ENCODE results near the gene KIF18A.
"Not testable (repeated sequence)": the region's sequence is repeated elsewhere in the genome, so short reads cannot be mapped to it uniquely, and the experiment has no call there.

The KIF18A gene
- total RNA-seq = 3.6 reads per million, percentile 14 among the genes with 10 or more reads in this experiment

DNA sequence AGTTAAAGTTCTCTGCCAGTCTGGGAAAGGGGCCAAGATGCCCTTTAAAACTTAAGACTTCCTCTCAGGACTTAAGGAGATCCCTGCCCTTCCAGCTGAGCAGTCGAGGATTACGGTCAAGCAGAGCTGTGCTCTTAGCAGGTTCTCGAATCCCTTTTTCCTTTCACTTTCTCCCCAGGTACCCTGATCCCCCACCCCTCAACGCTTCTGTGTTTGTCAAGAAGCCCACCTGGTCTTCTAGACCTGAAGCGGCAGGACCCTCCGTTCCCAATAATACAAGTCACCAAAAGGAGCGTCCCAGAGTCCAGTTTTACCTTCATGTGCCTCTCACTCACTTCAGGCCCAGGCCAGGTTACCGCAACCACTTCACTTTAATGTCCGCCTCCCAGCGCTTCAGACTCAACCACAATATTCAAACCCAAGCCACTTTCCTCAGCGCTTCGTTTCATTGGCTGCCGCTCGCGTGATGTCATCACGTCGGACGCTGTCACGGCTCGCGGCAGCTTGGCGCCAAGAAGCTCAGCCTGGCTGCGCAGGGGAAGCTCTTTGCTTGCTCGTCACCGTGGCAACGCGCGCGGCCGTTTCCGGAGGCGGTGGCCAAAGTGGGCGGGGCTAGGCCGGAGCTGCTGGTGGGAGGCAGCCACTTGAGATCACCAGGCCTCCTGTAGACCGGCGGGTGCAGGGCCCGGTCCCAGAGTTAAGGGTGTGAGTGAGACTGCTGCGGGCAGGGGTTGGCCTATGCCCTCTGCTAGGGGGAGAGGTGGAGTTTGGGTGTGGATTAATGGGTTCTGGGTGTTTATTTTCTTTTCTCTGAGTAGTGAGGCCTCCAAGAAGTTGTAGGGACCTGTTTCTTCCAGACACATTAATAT lies at the start of gene KIF18A, which contains the start of gene METTL15:
TSS of gene KIF18A (minus strand) at position 407 of the 869 bp plus-strand sequence. CDS start 10,209 bp downstream, outside the sequence.
TSS of gene METTL15 (plus strand) at position 639 of the 869 bp plus-strand sequence. CDS start 4,947 bp downstream, outside the sequence.
- DNase-seq = peak; percentile 96

DNA sequence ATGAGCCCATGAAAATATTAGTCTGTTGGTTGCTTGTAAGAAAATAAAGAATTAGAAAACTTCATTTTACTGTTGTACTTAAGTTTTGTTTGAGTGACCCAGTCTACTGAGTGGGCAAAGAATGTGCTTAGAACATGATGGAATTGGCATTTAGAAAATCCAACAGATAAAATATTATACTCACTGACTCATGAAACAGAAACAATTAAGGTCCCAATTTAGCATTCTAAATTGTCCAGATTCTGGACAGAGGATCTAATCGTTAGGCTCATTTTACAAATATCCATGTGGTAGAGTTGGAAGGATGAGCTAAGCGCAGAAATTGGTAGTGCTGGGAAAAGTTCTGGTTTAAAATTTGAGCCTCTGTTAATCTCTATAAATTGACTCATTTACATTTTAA lies 45.6 kb upstream of the KIF18A start:
- DNase-seq = no peak

DNA sequence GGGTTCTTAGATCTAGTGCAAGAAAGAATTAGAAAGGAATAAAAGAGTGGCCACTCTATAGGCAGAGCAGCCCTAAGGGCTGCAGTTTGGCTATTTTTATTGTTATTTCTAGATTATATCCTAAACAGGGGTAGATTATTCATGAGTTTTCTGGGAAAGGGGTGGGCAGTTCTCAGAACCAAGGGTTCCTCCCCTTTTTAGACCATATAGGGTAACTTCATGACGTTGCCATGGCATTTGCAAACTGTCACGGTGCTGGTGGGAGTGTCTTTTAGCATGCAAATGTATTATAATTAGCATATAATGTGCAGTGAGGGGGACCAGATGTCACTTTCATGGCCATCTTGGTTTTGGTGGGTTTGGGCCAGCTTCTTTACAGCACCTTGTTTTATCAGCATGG lies 44.8 kb upstream of the KIF18A start:
- DNase-seq = no peak

DNA sequence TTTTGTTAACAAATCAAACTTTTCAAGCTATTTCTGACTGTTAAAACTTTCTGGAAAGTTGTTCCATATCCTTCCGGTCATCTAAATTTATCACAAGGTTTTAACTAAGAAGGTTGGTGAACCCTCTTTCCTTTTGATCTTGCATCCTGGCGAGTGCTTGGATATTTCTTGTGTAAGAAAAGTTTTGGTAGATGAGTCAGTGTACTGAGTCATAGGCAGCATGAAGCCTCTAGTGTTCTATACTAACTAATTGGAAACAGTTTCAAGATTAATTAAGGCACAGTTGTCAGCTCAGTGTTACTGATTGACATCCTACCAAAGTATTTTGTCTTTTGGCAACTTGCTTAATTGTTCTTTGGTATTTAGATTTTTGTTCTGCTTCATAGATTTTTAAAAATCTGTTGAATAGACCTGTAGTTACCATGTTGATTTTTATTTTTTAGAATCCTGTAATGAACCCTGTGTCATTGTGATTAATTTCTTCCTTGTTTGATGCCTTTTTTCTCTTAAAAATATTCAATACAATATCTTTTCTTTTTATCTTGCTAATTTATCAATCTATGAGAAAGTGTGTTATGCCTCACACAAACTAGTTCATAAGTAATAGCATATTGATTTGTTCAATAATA lies 38.3 kb upstream of the KIF18A start:
- DNase-seq = no peak

DNA sequence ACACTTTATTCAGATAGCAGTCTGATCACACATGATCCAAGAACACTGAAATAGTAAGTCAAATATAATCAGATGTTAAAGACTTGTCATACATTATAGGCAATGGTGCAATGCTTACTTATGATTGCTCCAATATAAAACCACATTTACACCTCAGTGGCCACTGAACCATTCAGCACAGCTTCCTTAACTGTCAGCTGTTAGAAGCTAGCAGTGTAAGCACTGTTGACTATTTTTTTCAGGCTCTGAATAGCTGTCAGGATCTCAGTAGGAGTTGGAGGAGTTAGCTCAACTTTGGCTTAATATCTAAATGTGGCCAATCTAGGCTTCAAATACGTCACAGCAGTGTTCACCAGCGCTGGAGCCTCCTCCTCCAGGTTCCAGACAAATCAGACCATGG lies 36.9 kb upstream of the KIF18A start:
- DNase-seq = no peak

DNA sequence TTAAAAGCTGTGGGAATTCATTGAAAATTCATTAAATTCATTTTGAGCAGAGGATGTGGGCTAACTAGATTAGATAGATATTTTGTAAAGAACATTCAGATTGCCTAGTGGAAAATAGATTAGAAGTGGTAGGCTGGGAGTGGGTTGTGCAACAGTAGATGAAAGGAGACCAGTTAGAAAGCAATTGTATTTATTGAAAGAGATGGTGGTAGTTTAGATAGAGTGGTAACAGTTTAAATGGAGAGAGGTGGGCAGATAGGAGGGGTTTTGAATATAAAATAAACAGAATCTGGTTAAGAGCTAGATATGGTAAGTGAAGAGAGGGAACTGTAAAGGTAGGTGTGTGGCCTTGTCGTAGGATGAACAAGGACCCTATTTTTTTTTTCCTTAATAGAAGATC lies 34.8 kb upstream of the KIF18A start:
- no peak for DNase-seq

DNA sequence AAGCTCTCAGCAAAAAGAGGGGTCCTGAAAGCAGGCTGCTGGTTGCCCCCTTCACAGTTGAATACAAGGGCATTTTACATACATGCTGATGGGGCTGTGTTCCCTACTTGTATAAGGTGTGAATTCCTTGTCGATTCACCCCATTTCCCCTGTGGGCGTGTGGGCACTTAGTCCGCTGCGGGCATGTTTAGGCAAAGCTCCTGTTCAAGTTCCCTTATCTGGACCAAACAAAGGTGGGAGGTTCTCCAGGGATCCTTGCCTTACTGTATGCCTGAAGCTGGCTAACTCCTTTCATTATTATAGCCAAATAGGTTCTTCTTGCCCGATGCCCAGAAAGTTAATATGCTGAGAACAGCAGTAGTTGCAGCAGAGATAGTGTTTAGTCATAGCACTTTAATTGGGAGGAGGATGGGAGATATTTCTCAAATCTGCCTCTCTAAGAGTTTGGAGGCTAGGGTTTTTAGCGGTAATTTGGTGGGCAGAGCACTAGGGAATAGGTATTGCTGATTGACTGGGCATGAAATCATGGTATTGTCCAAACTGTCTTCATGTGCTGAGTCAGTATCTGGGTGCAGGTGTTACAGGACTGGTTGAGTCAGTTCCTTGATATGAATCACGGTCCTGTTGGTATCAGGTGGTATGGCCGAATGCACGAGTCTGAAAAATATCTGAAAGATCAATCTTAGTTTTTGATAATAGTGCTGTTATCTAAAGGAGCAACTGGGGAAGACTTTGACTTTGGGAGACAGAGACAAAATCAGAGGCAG lies 32.9 kb upstream of the KIF18A start:
- DNase-seq = no peak

DNA sequence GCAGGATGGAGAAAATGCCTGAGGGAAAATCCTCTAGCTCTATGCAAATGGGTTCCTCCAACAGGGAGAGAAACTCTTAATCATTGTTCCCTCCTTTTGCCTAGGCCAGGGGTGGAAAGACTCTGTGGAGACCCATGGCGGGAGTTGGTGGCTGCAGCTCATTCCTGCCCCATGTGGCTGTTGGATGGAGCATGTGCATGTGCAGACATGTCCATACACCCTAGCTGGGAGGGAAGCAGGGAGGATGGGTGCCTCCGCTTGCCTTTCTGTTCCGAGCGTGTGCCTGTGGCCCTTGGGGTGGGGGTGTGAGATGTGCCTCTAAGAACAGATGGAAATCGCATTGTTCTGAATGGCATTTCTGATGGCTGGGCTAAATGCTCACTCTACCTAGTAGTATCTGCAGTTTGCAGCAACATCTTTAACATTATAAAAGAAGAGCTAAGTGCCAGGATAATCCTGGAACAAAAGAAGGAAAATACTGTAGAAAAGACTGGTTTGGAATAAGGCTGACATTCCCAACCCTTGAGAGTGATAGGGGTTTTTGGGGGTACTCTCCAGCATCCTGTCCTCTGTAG lies 32.0 kb upstream of the KIF18A start:
- DNase-seq = no peak

DNA sequence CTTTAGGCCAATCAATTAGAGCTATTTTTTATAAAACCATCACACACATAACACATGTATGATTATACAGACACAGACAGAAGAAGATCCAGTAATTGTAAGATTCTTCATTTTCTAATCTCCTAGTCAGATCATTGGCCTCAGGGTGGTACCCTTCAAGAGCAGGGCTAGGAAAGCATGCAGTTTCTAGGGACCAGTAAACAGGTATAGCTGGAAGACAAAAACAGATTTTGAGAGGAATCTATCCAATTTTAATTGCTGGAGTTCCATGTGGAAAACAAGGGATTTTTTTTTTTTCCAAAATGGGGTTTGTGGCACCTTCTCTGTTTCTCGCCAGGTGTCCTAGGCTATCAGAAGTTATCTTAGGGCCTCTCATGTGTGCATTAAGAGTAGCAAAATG lies 29.9 kb upstream of the KIF18A start:
- DNase-seq = no peak

DNA sequence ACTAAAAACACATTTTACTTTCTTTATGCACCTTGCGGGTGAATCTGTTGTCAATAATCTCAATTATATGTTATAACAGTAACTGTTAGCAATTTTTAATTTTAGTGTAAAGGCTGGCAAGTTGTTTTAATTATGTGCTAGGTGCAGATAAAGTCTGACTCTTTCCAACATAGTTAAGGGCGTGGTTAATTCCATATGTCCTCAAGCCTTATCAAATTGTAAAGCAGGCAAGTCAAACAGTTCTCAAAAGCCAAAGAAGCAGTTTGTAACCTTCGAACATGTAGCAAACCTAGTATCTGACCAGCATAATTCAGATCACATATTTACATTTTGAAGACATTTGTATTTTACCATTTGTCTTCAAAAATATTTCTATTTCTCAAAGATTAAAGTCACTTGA lies 29.4 kb upstream of the KIF18A start:
- DNase-seq = no peak

DNA sequence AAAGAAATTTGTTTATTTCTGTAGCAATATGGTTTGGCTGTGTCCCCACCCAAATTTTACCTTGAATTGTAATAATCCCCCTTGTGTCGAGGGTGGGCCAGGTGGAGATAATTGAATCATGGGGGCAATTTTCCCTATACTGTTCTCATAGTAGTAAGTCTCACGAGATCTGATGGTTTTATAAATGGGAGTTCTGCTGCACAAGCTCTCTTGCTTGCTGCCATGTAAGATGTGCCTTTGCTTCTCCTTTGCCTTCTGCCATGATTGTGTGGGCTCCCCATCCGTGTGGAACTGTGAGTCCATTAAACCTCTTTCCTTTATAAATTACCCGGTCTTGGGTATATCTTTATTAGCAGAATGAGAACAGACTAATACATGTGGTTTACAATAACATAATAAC lies 28.2 kb upstream of the KIF18A start:
- not testable (repeated sequence) for DNase-seq

DNA sequence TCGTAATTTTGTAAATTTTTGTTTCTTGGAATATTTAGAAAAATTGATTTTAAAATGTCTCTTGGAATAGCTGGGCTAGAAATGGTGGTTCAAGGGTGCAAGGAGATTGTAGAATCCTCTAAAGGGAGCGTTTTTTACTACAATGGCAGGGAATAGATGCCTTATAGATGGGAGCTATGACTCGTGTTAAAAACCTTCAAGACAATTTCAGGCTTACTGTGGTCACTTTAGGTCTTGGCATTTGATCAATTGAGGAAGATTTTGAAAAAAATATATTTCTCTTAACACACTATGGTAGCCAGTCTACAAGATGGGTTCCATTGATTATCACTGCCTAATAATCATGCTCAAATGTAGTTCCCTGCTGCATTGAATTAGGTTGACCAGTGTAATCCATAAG lies 25.2 kb upstream of the KIF18A start:
- DNase-seq = no peak

DNA sequence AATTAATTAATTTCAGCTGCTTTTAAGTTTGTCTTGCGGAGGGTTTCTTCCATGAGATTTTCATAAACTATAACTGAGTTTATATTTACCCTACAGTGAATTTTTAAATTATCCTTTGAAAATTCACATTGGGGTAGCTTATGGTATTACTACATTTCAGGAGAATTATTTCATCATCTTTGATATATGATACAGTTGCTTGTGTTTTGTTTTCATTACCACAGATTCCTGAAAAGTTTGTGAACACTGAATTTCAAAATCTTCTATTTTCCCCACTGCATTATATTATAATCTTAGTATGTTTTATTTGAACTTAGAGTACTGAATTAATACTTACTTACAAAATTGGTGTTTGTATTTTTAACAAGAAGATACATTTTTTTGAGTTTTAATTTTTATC lies 24.6 kb upstream of the KIF18A start:
- no peak for DNase-seq

DNA sequence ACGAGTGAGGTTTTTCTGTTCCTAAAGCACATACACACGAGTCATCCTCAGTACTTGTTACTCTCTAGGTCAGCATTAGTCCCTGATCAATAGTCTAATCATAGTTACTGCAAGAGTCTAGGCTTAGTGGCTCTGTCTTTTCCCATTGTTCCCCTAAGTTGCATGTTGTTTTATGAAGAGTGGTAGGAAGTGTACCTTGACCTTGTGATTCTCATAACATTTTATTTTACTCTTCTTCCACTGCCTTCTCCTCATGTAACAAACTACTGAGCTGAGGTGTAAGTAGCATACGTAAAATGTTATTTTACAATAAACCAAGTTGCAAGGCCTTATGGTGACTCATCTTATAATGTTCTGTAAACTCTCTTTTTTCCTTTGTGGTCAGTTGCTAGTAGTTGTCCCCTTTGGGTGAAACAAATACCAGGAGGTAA lies 15.2 kb upstream of the KIF18A start:
- no peak for DNase-seq

DNA sequence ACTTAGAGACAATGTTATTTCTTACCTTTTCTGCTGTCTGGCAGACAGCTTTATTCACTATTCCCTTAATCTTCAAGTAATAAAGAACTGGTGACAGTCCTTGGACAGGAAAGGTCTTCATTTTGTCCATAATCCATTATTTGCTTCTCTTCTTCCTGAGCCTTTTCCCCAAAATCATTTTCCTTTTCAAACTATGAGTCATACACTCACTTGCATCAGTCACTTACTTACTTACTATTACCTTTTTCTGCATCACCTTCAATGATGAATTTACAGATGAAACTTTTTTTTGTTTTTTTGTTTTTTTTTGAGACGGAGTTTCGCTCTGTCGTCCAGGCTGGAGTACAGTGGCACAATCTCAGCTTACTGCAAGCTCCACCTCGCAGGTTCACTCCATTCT lies 9.8 kb upstream of the KIF18A start:
- no peak for DNase-seq

DNA sequence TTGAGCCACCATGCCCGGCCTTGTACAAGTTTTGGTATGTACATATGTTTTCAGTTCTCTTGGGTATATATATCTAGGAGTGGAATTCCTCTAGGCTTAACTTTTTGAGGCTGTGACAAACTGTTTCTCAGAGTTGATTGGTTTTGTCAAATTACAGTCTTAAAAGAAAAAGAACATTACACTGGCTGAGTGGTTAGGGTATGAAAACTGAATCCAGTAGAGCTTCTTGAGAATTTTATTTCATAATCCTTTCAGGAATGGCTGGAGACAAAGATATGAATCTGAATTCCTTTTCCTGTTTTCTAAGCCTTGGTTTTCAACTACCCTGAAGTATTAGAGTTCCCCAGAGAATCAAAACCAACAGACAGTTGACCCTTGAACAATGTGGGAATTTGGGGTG lies 6.8 kb upstream of the KIF18A start:
- no peak for DNase-seq

DNA sequence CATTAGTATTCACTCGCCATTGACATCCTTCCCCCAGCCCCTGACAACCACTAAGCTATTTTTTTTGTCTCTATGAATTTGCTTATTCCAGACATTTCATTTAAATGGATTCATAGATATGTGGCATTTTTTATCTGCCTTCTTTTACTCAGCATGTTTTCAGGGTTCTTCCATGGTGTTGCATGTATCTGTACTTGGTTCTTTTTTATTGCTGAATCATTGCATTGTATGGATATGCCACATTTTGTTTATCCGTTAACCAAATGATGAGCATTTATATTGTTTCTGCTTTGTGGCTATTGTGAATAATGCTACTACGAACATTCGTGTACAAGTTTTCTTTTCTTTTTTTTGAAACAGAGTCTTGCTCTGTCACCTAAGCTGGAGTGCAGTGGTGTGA lies 6.2 kb upstream of the KIF18A start:
- DNase-seq = no peak

DNA sequence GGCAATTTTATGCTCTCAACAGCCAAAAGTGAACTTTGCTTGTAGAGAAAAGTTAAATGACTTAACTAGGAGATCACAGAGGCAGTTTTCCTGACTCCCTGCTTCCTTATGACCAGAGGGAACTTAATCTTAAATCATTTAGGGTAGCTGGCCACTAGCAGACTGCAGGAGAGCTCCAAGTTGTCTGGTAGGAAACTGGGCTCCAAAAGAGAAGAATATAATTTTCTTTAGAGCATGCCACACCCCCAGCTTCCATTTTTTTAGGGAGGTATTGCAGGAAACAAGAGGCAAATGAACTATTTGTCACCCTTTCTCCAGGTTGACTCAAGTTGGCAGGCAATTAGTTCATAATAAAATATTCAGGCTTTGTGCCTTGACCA lies 2.9 kb upstream of the KIF18A start:
- DNase-seq = no peak

DNA sequence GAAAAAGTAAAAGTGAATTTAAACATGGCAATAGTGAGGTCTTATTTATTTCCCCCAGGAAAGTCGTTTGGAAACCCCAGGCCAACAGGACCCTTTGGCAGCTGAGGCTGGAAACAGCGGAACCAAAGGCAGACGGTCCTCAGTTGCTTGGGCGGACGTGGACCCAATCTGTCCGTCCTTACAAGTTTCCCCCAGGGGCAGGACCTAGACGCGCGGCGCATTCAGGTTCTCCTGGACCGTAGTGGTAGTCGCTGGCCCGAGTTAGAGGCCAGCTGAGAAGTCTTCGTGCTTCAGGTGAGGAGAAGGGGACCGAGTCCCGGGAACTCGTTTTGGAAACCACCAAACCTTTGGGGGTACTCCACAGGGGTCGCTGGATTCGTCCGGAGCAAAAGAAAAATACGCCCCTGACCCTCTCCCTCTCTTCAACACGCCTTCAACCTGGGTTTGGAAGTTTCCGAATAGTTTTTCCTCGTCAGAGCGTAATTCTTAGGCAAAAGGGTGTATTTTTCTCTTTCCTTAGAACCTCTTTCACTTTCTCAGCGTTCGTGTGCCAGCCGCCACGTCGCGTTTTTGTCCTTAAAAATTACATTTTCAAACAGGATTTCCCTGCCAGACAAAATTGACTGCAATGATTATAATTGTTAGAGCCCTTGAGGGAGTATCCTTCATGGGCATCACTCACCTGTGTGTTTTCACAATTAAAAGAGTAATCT lies 2.3 kb upstream of the KIF18A start:
- DNase-seq = peak; percentile 31

DNA sequence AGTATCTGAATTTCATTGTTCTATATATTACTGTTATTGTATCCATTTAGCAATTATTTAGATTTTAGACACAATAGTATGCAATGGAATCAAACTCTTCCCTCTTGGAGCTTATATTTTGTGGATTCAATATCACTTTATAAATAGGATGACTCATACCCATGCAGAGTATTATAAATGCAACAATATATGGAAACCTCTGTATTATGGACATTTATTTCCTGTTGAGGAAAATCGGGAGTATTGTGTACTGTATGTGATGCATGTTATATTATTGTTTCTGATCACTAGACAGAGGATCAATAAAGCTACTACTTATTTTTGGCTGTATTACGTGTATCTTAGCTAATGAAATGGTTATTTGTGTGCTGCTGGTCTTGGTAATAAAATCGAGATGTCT lies 1.0 kb upstream of the KIF18A start:
- no peak for DNase-seq

DNA sequence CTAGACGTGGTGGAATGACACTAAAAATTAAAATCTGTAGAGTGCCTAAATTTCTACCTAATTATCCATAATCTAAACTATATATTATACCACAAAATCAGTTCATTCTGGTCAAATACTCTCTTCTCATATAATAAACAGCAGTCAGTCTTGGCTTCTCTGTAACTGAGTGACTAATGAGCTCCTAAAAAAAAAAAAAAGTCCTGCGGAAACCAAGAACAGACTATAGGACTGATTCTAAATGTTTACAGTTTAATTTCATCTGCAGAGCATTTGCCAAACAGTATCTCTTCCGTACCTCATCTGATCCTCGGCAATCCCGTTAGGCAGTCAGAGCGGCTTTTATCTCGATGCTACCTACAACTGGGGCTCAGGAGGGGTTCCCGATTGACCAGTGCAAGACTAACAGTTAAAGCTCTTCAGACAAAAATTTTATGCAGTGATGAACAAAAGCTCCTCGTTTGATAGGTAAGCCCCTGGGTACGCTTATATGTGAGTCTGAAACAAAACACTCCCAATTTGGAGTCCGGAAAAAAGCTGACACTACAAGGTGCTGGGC lies 686 bp downstream of the KIF18A start:
- DNase-seq = no peak
